Upper lobe of right lung (tissue), 1 donor: Measurements from ENCODE around the gene ARHGAP42. TPM values are rescaled to one million over a fixed set of nuclear protein-coding genes. Genes with fewer than 3 reads are reported as not detected.

ENCODE experiments used
- ATAC-seq: fragments of 200-7000 bp; cut with Tn5 transposase; one replicate; pipeline ENCODE4 v1.9.1; 2020; ENCODE audit warnings: mild to moderate bottlenecking, moderate library complexity
- DNase-seq: peaks from one replicate; pipeline ENCODE4 v3.0.0-alpha.2; 2020
- H3K27ac ChIP-seq: fragments of 200-600 bp; one replicate; pipeline ENCODE4 v1.8.0; 2022
- H3K27me3 ChIP-seq: fragments of 200-600 bp; one replicate; pipeline ENCODE4 v1.8.0; 2022; ENCODE audit warnings: mild to moderate bottlenecking
- H3K36me3 ChIP-seq: fragments of 200-600 bp; one replicate; pipeline ENCODE4 v1.8.0; 2022
- H3K4me1 ChIP-seq: fragments of 200-600 bp; one replicate; pipeline ENCODE4 v1.8.0; 2022
- H3K4me3 ChIP-seq: fragments of 200-600 bp; one replicate; pipeline ENCODE4 v1.8.0; 2022; ENCODE audit warnings: mild to moderate bottlenecking
- H3K9me3 ChIP-seq: fragments of 200-600 bp; one replicate; pipeline ENCODE4 v1.8.0; 2022
- CTCF ChIP-seq: fragments of 200-600 bp; IDR thresholded peaks from one replicate; pipeline ENCODE4 v1.8.0; 2022; ENCODE audit warnings: antibody characterized with exemption
- intact Hi-C: fragments of 100-400 bp; cut with DNase I; formaldehyde crosslinking; loops from one replicate; pipeline ENCODE4 v1.11.0; 2022
- total RNA-seq: library from RNA; stranded (reverse); fragmentation: NEBNext Ultra II Directional; extraction: Animal tissue kit (Norgen Biotek cat#: 25700); gene quantifications from one replicate; pipeline ENCODE4 v1.2.1, GENCODE V29; 2021
- donor health status: DM: no; HTN: yes; CAD: no; lungs with severe emphysema.

Gene ARHGAP42
- total RNA-seq, 1 donor from 2014 or later, result 19.8 TPM

- ATAC-seq, result no peak
- H3K27me3 ChIP-seq, result no peaks in the 10 kb centered on the region
- H3K9me3 ChIP-seq, result no peaks in the 10 kb centered on the region
- no peak for TF ChIP-seq CTCF
- no peaks in the 10 kb centered on the region for H3K36me3 ChIP-seq
- H3K4me3 ChIP-seq, result no peak overlapping the region
- no peak overlapping the region for H3K27ac ChIP-seq
- no peak for DNase-seq
- peaks cover 13% of the 10 kb centered on the region for H3K4me1 ChIP-seq
- intact Hi-C loops, result loop anchor here (10.0 kb wide), 1 partner anchor 255 kb away; no protein-coding TSS in a partner anchor
Observed at GRCh38 chr11:100849901-100850235, 162.8 kb downstream of the ARHGAP42 start.

- H3K9me3 ChIP-seq, result no peaks in the 10 kb centered on the region
- intact Hi-C loops, result loop anchor here (10.0 kb wide), 1 partner anchor 256 kb away; no protein-coding TSS in a partner anchor
- no peak overlapping the region for H3K27ac ChIP-seq
- no peak for ATAC-seq
- H3K4me1 ChIP-seq, result peaks cover 13% of the 10 kb centered on the region
- H3K36me3 ChIP-seq, result no peaks in the 10 kb centered on the region
- DNase-seq, result no peak
- no peaks in the 10 kb centered on the region for H3K27me3 ChIP-seq
- TF ChIP-seq CTCF, result no peak
- H3K4me3 ChIP-seq, result no peak overlapping the region
Observed at GRCh38 chr11:100851147-100851546, 164.1 kb downstream of the ARHGAP42 start.

- ATAC-seq (no peak), DNase-seq (no peak)
- H3K36me3 ChIP-seq, result no peaks in the 10 kb centered on the region
- intact Hi-C loops, result loop anchor here (10.0 kb wide), 1 partner anchor 257 kb away; no protein-coding TSS in a partner anchor
- H3K27me3 ChIP-seq, result no peaks in the 10 kb centered on the region
- no peaks in the 10 kb centered on the region for H3K9me3 ChIP-seq
- TF ChIP-seq CTCF, result no peak
- peaks cover 13% of the 10 kb centered on the region for H3K4me1 ChIP-seq
- no peak overlapping the region for H3K4me3 ChIP-seq
- H3K27ac ChIP-seq, result no peak overlapping the region
Observed at GRCh38 chr11:100851584-100852152, 164.6 kb downstream of the ARHGAP42 start.

- Histone ChIP-seq H3K4me3 (no peak overlapping the region), H3K9me3 (no peaks in the 10 kb centered on the region), H3K36me3 (no peaks in the 10 kb centered on the region), H3K27me3 (no peaks in the 10 kb centered on the region), H3K4me1 (no peaks in the 10 kb centered on the region), H3K27ac (no peak overlapping the region)
- intact Hi-C loops, result loop anchor here (5.0 to 10.0 kb wide), 2 partner anchors 173 to 261 kb away; no protein-coding TSS in a partner anchor
- ATAC-seq (peak; percentile 33), DNase-seq (no peak)
- peak; percentile 58 for TF ChIP-seq CTCF
Observed at GRCh38 chr11:100855466-100856067, 168.5 kb downstream of the ARHGAP42 start.

GRCh38 chr11:100857236-100858005 lies 170.3 kb downstream of the ARHGAP42 start:
- H3K27ac ChIP-seq, result no peak overlapping the region
- DNase-seq (no peak), ATAC-seq (no peak)
- no peaks in the 10 kb centered on the region for H3K27me3 ChIP-seq
- no peak overlapping the region for H3K4me3 ChIP-seq
- H3K9me3 ChIP-seq, result no peaks in the 10 kb centered on the region
- no peak for TF ChIP-seq CTCF
- H3K36me3 ChIP-seq, result no peaks in the 10 kb centered on the region
- intact Hi-C loops, result loop anchor here (5.0 to 10.0 kb wide), 2 partner anchors 175 to 263 kb away; no protein-coding TSS in a partner anchor
- no peaks in the 10 kb centered on the region for H3K4me1 ChIP-seq
